Measurements from ENCODE around the gene HIPK4. TPM values are rescaled to one million over a fixed set of nuclear protein-coding genes. Genes with fewer than 3 reads are reported as not detected.

Gene HIPK4
- total RNA-seq, 2 experiments from 2014 or later, result not detected

DNA sequence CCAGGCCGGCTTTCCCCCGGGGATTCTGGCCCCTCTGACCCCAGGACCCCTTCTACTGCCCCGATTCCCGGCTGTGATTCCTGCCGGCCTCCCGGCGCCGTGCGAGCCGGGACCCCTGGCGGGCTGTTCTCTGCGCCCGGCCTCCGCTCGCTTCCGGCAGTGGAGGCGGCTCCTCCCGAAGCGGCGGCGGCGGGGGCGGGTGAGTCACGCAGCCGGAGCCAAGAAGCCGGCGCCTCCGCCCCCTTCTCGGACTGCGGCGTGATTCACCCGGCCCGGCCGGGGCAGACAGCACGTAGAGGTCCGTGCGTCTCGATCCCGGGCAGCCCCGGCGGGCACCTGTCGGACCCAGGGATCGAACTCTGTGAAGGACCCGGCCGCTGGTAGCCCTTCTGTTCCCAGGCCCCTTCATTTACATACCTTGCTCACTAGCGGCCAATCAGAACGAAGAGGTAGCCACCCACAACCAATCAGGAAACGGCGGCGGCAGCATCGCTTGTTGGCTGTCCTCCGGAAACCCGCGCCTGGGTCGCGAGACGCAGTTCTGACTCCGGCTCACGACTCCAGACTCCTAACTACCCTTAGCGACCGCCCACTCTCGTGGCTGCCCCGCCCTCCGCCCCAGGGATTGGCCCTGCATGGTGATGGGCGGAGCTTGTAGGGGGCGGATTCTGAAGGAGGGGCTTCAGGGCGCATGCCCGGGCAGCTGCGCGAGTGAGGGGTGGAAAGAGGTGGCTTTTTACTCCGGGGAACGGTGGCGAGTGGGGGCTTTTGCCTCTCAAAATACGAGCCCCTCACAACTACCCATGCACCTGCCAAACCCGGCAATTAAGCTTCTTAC is 35.7 kb upstream of the HIPK4 start, which contains the start of gene SERTAD1:
TSS of gene SERTAD1 (minus strand) at position 543 of the 838 bp plus-strand sequence. CDS start 2,446 bp downstream, outside the sequence.
- peaks cover 20% of the 10 kb centered on the region for H3K4me1 ChIP-seq (ENCODE audit: insufficient read depth, low read length, poor library complexity, severe bottlenecking)
- POLR2A ChIA-PET, result interaction anchor here (0.6 to 2.3 kb wide), 9 partner anchors 10 to 195 kb away, joined by 3 to 8 read pairs (median 5); no protein-coding TSS in a partner anchor
- peak within 1 kb of the TSS; percentile 84 for H3K4me3 ChIP-seq (ENCODE audit: low read depth, low read length, poor library complexity, severe bottlenecking)
- DNase-seq (ENCODE audit: low spot score), result peak; percentile 99
- no peaks in the 10 kb centered on the region for H3K9me3 ChIP-seq (ENCODE audit: low read length)
- H2AFZ ChIP-seq (ENCODE audit: low read length), result peak within 1 kb of the TSS; percentile 59
- TF ChIP-seq, protein P1, sequence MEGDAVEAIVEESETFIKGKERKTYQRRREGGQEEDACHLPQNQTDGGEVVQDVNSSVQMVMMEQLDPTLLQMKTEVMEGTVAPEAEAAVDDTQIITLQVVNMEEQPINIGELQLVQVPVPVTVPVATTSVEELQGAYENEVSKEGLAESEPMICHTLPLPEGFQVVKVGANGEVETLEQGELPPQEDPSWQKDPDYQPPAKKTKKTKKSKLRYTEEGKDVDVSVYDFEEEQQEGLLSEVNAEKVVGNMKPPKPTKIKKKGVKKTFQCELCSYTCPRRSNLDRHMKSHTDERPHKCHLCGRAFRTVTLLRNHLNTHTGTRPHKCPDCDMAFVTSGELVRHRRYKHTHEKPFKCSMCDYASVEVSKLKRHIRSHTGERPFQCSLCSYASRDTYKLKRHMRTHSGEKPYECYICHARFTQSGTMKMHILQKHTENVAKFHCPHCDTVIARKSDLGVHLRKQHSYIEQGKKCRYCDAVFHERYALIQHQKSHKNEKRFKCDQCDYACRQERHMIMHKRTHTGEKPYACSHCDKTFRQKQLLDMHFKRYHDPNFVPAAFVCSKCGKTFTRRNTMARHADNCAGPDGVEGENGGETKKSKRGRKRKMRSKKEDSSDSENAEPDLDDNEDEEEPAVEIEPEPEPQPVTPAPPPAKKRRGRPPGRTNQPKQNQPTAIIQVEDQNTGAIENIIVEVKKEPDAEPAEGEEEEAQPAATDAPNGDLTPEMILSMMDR (conservative IDR thresholded peaks at IDR 0.05; ENCODE audit: low read length), result peak; percentile 88
- no peak for TF ChIP-seq EZH2phosphoT487 (IDR thresholded peaks at IDR 0.05; ENCODE audit: borderline replicate concordance, low read depth, low read length)
- H3K36me3 ChIP-seq (ENCODE audit: insufficient read depth, low read length), result peaks cover 10% of the 10 kb centered on the region; the same call in 1 of the 2 replicates
- H3K4me2 ChIP-seq (ENCODE audit: low read length), result peak within 1 kb of the TSS; percentile 91
- H3K79me2 ChIP-seq (ENCODE audit: insufficient read depth, low read depth, low read length), result peaks cover 11% of the 10 kb centered on the region; the same call in 1 of the 2 replicates
- intact Hi-C loops (cut with micrococcal nuclease; ENCODE audit: unreplicated experiment), result loop anchor here (1.0 to 10.0 kb wide), 2 partner anchors 18 to 141 kb away; partner anchors contain the start of gene AKT2
- peak within 1 kb of the TSS; percentile 61 for H3K27ac ChIP-seq (ENCODE audit: low read depth, low read length, poor library complexity, severe bottlenecking)
- BruUV-seq (replicated peaks), result no TSS peak
- CTCF ChIA-PET (ENCODE audit: unreplicated experiment), result interaction anchor here (0.5 to 1.8 kb wide), 2 partner anchors 15 to 210 kb away, joined by 3 to 5 read pairs; no protein-coding TSS in a partner anchor
- H3K9me2 ChIP-seq (ENCODE audit: insufficient read depth, low read length), result no peaks in the 10 kb centered on the region
- no peaks in the 10 kb centered on the region for H4K20me1 ChIP-seq (ENCODE audit: insufficient read depth, low read length)

DNA sequence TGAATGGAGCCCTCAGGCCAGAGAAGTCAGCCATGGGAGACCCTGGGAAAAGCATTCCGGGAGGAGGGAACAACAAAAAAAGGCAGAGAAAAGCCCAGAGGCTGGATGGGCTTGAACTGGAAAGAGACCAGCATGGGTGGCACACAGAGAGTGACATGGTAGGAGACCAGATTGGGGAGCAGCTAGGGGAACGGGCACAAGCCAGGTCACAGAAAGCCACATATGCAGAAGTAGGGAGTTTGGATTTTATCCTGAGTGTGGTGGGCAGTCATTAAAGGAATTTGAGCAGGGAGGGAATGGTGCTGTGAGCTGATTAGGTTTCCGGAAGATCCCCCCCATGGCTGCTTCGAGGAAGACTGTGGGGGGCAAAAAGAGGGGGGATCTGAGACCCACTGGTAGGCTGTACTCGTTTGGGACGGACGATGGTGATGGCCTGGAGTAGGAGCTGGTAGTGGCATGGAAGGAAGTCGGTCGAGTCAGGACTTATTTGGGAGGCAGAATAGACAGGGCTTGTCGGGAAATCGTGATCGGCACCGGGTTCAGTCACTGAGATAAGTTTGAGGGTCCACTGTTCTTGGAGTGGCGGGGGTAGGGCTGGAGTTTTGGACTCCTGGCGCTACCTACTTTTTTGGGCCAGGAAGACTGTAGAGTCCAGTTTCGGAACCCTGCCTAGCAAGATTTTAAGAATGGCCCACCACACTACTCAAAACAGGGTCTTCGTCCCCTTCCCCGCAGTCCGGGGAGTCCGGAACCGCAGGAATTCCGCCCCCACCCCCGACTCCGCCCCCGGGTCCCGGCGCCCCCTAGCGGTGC is 34.9 kb upstream of the HIPK4 start:
- BruUV-seq (replicated peaks), result TSS peak; percentile 69
- POLR2A ChIA-PET, result interaction anchor here (0.5 to 2.2 kb wide), 5 partner anchors 11 to 993 kb away, joined by 3 to 8 read pairs (median 4); partner anchors contain the start of genes C19orf47 and PLD3

More for the DNA sequence above, 34.9 kb upstream of the HIPK4 start:
- Histone ChIP-seq H3K9me2 (ENCODE audit: insufficient read depth, low read length) (no peaks in the 10 kb centered on the region), H3K9me3 (ENCODE audit: low read length) (no peaks in the 10 kb centered on the region), H3K4me1 (ENCODE audit: insufficient read depth, low read length, poor library complexity, severe bottlenecking) (peaks cover 20% of the 10 kb centered on the region), H3K79me2 (ENCODE audit: insufficient read depth, low read depth, low read length) (peaks cover 11% of the 10 kb centered on the region; the same call in 1 of the 2 replicates), H4K20me1 (ENCODE audit: insufficient read depth, low read length) (no peaks in the 10 kb centered on the region), H3K4me3 (ENCODE audit: low read depth, low read length, poor library complexity, severe bottlenecking) (peak overlapping the region; percentile 84), H2AFZ (ENCODE audit: low read length) (peak overlapping the region; percentile 59; the same call in 1 of the 2 replicates), H3K36me3 (ENCODE audit: insufficient read depth, low read length) (peaks cover 10% of the 10 kb centered on the region; the same call in 1 of the 2 replicates), H3K4me2 (ENCODE audit: low read length) (peak overlapping the region; percentile 90), H3K27ac (ENCODE audit: low read depth, low read length, poor library complexity, severe bottlenecking) (peak overlapping the region; percentile 61)
- TF ChIP-seq, protein P1 (conservative IDR thresholded peaks at IDR 0.05; ENCODE audit: low read length), result no peak
- no peak for TF ChIP-seq EZH2phosphoT487 (IDR thresholded peaks at IDR 0.05; ENCODE audit: borderline replicate concordance, low read depth, low read length)
- no peak for DNase-seq (ENCODE audit: low spot score)
- intact Hi-C loops (cut with micrococcal nuclease; ENCODE audit: unreplicated experiment), result loop anchor here (1.0 to 10.0 kb wide), 2 partner anchors 18 to 140 kb away; partner anchors contain the start of gene AKT2
- CTCF ChIA-PET (ENCODE audit: unreplicated experiment), result interaction anchor here (1.8 kb wide), 1 partner anchor 14 kb away, joined by 5 read pairs; no protein-coding TSS in a partner anchor
